ENCODE measurements around the gene ATF6B. TPM values are rescaled to one million over a fixed set of nuclear protein-coding genes. Genes with fewer than 3 reads are reported as not detected.

ATF6B gene
- total and polyA plus RNA-seq, 2 experiments from 2014 or later: 24.9 to 26.1 TPM

DNA sequence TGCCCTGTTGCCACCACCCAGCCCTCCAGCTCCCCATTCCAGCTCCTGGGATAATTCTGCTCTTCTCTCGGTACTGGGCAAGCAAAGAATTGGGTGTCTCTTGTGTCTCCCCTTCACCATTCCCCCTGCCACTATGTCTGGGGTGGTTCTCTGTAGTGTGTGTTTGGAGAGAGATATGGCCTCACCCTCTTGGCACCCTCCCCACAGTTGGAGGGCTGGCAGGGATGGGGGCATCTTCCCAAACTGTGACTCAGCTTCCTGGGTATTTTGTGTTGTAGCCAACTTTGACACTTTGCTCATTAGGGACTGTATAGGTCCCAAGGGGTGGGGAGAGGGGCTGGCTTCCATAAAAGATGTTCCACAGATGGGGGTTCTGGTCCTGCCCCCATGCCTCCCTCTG, 20.6 kb downstream of the ATF6B start:
- H3K4me2 ChIP-seq: peak overlapping the region; percentile 68; the same call in 1 of the 2 replicates
- no peak for DNase-seq (ENCODE audit: low spot score)
- no peaks in the 10 kb centered on the region for H3K36me3 Mint-ChIP-seq (ENCODE audit: low read depth)

More for the DNA sequence above, 20.6 kb downstream of the ATF6B start:
- H3K36me3 ChIP-seq (ENCODE audit: insufficient read depth): no peaks in the 10 kb centered on the region
- Mint-ChIP-seq H3K27me3 (ENCODE audit: insufficient read depth, low read depth, poor library complexity) (peaks cover 19% of the 10 kb centered on the region), H3K4me3 (no peak overlapping the region), H3K4me1 (peaks cover 21% of the 10 kb centered on the region), H3K9me3 (peaks cover 2% of the 10 kb centered on the region; the same call in 1 of the 3 replicates), H3K27ac (no peak overlapping the region)
- H3K27ac ChIP-seq (ENCODE audit: low read depth): no peak overlapping the region
- H4K20me1 ChIP-seq (replicated peaks; ENCODE audit: insufficient read depth): no peaks in the 10 kb centered on the region; the same call in none of the 2 replicates
- H3K79me2 ChIP-seq (replicated peaks; ENCODE audit: insufficient read depth): no peaks in the 10 kb centered on the region
- no peak overlapping the region for H2AFZ ChIP-seq
- no peak for ATAC-seq
- H3K4me3 ChIP-seq: no peak overlapping the region
- TF ChIP-seq, protein P1, sequence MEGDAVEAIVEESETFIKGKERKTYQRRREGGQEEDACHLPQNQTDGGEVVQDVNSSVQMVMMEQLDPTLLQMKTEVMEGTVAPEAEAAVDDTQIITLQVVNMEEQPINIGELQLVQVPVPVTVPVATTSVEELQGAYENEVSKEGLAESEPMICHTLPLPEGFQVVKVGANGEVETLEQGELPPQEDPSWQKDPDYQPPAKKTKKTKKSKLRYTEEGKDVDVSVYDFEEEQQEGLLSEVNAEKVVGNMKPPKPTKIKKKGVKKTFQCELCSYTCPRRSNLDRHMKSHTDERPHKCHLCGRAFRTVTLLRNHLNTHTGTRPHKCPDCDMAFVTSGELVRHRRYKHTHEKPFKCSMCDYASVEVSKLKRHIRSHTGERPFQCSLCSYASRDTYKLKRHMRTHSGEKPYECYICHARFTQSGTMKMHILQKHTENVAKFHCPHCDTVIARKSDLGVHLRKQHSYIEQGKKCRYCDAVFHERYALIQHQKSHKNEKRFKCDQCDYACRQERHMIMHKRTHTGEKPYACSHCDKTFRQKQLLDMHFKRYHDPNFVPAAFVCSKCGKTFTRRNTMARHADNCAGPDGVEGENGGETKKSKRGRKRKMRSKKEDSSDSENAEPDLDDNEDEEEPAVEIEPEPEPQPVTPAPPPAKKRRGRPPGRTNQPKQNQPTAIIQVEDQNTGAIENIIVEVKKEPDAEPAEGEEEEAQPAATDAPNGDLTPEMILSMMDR (conservative IDR thresholded peaks at IDR 0.05; ENCODE audit: low read depth in 2 of 2): no peak
- TF ChIP-seq EZH2 (IDR thresholded peaks at IDR 0.05; ENCODE audit: low read depth, unreplicated experiment) (no peak), EZH2phosphoT487 (IDR thresholded peaks at IDR 0.05; ENCODE audit: unreplicated experiment) (no peak), STAT1 (IDR thresholded peaks at IDR 0.05; ENCODE audit: unreplicated experiment) (no peak), CREB1 (CRISPR knock-in tag; IDR thresholded peaks at IDR 0.05; ENCODE audit: low read depth) (no peak), ZNF114 (CRISPR knock-in tag; IDR thresholded peaks at IDR 0.05) (no peak), POLR2AphosphoS5 (IDR thresholded peaks at IDR 0.05; ENCODE audit: low read depth) (no peak), NANOG (IDR thresholded peaks at IDR 0.05; ENCODE audit: borderline replicate concordance) (no peak), ZNF331 (CRISPR knock-in tag; IDR thresholded peaks at IDR 0.05; ENCODE audit: low read depth) (no peak)
- TF ChIP-seq, protein P2, sequence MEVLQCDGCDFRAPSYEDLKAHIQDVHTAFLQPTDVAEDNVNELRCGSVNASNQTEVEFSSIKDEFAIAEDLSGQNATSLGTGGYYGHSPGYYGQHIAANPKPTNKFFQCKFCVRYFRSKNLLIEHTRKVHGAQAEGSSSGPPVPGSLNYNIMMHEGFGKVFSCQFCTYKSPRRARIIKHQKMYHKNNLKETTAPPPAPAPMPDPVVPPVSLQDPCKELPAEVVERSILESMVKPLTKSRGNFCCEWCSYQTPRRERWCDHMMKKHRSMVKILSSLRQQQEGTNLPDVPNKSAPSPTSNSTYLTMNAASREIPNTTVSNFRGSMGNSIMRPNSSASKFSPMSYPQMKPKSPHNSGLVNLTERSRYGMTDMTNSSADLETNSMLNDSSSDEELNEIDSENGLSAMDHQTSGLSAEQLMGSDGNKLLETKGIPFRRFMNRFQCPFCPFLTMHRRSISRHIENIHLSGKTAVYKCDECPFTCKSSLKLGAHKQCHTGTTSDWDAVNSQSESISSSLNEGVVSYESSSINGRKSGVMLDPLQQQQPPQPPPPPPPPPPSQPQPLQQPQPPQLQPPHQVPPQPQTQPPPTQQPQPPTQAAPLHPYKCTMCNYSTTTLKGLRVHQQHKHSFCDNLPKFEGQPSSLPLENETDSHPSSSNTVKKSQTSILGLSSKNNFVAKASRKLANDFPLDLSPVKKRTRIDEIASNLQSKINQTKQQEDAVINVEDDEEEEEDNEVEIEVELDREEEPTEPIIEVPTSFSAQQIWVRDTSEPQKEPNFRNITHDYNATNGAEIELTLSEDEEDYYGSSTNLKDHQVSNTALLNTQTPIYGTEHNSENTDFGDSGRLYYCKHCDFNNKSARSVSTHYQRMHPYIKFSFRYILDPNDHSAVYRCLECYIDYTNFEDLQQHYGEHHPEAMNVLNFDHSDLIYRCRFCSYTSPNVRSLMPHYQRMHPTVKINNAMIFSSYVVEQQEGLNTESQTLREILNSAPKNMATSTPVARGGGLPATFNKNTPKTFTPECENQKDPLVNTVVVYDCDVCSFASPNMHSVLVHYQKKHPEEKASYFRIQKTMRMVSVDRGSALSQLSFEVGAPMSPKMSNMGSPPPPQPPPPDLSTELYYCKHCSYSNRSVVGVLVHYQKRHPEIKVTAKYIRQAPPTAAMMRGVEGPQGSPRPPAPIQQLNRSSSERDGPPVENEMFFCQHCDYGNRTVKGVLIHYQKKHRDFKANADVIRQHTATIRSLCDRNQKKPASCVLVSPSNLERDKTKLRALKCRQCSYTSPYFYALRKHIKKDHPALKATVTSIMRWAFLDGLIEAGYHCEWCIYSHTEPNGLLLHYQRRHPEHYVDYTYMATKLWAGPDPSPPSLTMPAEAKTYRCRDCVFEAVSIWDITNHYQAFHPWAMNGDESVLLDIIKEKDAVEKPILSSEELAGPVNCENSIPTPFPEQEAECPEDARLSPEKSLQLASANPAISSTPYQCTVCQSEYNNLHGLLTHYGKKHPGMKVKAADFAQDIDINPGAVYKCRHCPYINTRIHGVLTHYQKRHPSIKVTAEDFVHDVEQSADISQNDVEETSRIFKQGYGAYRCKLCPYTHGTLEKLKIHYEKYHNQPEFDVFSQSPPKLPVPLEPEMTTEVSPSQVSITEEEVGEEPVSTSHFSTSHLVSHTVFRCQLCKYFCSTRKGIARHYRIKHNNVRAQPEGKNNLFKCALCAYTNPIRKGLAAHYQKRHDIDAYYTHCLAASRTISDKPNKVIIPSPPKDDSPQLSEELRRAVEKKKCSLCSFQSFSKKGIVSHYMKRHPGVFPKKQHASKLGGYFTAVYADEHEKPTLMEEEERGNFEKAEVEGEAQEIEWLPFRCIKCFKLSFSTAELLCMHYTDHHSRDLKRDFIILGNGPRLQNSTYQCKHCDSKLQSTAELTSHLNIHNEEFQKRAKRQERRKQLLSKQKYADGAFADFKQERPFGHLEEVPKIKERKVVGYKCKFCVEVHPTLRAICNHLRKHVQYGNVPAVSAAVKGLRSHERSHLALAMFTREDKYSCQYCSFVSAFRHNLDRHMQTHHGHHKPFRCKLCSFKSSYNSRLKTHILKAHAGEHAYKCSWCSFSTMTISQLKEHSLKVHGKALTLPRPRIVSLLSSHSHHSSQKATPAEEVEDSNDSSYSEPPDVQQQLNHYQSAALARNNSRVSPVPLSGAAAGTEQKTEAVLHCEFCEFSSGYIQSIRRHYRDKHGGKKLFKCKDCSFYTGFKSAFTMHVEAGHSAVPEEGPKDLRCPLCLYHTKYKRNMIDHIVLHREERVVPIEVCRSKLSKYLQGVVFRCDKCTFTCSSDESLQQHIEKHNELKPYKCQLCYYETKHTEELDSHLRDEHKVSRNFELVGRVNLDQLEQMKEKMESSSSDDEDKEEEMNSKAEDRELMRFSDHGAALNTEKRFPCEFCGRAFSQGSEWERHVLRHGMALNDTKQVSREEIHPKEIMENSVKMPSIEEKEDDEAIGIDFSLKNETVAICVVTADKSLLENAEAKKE (CRISPR knock-in tag; IDR thresholded peaks at IDR 0.05): no peak
- TF ChIP-seq, protein P3, sequence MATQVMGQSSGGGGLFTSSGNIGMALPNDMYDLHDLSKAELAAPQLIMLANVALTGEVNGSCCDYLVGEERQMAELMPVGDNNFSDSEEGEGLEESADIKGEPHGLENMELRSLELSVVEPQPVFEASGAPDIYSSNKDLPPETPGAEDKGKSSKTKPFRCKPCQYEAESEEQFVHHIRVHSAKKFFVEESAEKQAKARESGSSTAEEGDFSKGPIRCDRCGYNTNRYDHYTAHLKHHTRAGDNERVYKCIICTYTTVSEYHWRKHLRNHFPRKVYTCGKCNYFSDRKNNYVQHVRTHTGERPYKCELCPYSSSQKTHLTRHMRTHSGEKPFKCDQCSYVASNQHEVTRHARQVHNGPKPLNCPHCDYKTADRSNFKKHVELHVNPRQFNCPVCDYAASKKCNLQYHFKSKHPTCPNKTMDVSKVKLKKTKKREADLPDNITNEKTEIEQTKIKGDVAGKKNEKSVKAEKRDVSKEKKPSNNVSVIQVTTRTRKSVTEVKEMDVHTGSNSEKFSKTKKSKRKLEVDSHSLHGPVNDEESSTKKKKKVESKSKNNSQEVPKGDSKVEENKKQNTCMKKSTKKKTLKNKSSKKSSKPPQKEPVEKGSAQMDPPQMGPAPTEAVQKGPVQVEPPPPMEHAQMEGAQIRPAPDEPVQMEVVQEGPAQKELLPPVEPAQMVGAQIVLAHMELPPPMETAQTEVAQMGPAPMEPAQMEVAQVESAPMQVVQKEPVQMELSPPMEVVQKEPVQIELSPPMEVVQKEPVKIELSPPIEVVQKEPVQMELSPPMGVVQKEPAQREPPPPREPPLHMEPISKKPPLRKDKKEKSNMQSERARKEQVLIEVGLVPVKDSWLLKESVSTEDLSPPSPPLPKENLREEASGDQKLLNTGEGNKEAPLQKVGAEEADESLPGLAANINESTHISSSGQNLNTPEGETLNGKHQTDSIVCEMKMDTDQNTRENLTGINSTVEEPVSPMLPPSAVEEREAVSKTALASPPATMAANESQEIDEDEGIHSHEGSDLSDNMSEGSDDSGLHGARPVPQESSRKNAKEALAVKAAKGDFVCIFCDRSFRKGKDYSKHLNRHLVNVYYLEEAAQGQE (IDR thresholded peaks at IDR 0.05; ENCODE audit: unreplicated experiment): no peak
- TF ChIP-seq, protein P4, sequence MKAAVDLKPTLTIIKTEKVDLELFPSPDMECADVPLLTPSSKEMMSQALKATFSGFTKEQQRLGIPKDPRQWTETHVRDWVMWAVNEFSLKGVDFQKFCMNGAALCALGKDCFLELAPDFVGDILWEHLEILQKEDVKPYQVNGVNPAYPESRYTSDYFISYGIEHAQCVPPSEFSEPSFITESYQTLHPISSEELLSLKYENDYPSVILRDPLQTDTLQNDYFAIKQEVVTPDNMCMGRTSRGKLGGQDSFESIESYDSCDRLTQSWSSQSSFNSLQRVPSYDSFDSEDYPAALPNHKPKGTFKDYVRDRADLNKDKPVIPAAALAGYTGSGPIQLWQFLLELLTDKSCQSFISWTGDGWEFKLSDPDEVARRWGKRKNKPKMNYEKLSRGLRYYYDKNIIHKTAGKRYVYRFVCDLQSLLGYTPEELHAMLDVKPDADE (IDR thresholded peaks at IDR 0.05): no peak
- H3K4me1 ChIP-seq (ENCODE audit: insufficient read depth): peaks cover 13% of the 10 kb centered on the region; the same call in 1 of the 2 replicates
- no peaks in the 10 kb centered on the region for H3F3A ChIP-seq (replicated peaks; ENCODE audit: low read depth)
- peaks cover 8% of the 10 kb centered on the region; the same call in 1 of the 2 replicates for H3K27me3 ChIP-seq (ENCODE audit: insufficient read depth)
- H3K9me2 ChIP-seq (ENCODE audit: insufficient read depth): no peaks in the 10 kb centered on the region; the same call in 1 of the 2 replicates

Measured in GM23338 (cell line).